ENCODE measurements around the gene TMEM175.
A peak's percentile ranks its signal among the peaks of the same experiment; 100 is the strongest.
"Not testable (repeated sequence)": the region's sequence is repeated elsewhere in the genome, so short reads cannot be mapped to it uniquely, and the experiment has no call there.

The TMEM175 gene

DNA sequence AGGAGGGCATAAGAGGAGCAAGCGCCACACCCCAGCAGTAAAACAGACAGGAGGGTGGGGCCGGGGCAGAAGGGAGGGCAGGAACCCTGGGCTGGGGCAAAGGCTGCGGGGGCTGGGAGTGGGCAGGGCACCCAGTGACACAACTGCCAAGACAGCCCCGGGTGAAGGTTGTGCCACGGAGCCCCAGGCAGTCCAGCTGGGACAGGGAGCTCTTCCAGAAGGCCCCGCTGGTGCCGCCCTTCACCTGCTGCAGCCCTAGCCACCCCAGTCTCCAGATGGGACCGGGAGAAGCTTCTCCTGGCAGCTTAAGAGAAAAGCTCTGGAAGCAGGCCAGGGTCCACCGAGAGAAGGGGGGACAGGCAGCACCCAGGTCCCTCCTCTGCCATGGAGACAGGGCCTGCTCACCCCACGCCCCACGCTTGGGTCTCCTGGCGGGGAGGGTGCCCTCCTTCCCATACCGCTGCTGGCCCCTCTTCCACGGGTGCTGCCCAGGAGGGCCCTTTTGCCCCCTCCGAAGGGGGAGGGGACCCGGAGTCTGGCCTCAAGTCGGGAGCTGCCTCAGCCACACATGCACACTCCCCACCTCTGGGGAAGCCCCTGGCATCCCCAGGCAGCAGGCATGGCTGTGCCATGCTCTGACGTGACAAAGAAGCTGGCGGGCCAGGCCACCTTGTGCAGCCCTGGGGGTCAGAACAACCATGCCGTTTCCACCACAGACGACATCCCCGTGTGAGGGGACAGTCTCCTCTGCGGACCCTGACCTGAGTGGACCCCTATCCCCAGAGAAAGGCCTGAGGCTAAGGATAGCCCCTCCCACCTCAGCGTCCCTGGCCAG lies 39.6 kb downstream of the TMEM175 start:
- ChIA-PET POLR2A (no interaction called here), CTCF (interaction anchor here (0.9 to 1.2 kb wide), 2 partner anchors 27 to 106 kb away, joined by 3 read pairs; no protein-coding TSS in a partner anchor)
- TF ChIP-seq, protein P1, sequence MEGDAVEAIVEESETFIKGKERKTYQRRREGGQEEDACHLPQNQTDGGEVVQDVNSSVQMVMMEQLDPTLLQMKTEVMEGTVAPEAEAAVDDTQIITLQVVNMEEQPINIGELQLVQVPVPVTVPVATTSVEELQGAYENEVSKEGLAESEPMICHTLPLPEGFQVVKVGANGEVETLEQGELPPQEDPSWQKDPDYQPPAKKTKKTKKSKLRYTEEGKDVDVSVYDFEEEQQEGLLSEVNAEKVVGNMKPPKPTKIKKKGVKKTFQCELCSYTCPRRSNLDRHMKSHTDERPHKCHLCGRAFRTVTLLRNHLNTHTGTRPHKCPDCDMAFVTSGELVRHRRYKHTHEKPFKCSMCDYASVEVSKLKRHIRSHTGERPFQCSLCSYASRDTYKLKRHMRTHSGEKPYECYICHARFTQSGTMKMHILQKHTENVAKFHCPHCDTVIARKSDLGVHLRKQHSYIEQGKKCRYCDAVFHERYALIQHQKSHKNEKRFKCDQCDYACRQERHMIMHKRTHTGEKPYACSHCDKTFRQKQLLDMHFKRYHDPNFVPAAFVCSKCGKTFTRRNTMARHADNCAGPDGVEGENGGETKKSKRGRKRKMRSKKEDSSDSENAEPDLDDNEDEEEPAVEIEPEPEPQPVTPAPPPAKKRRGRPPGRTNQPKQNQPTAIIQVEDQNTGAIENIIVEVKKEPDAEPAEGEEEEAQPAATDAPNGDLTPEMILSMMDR (IDR thresholded peaks at IDR 0.05; ENCODE audit: insufficient read depth, low read length, missing control alignments), result no peak
- DNase-seq (ENCODE audit: low read depth, low spot score), result no peak
- peak overlapping the region; percentile 75 for H3K4me3 ChIP-seq (ENCODE audit: low read depth, low read length)

DNA sequence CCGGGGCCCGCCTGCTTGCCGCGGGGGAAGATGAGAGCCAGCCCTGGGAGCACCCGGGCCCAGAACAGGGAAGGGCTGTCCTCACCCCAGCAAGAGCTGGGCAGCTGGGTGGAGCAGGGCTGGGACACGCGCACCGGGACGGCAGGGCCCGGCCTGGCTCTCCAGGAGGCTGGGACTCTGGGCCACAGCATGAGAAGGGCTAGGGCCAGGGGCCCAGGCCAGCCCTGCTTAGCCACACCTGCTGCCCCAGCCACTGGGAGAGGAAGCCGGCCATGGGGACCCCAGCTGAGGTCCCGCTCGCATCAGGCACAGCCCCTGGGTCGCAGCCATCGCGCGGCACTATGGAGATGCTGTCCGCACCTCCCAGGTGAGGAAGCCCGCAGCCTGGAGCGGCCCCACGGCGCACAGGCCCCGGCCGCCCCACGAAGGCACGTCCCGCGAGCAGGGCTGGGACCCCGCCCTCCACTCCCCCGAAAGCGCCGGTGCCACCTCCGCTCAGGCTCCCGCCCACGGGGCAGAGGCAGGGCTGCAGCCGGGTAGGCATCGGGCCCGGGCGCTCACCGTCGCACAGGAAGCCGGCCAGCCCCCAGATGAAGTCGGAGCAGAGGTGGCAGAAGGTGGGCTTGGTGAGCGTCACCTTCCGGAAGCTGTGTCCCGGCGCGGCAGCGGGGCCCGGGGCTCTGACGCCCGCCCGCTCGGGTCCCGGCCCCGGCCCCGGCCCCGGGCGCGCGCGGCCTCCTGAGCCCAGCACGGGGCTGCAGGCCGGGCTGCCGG lies 40.6 kb downstream of the TMEM175 start:
- TF ChIP-seq, protein P1 (IDR thresholded peaks at IDR 0.05; ENCODE audit: insufficient read depth, low read length, missing control alignments), result no peak
- POLR2A ChIA-PET, result no interaction called here
- H3K4me3 ChIP-seq (ENCODE audit: low read depth, low read length), result peak overlapping the region; percentile 75
- CTCF ChIA-PET, result interaction anchor here (0.9 to 1.3 kb wide), 3 partner anchors 15 to 105 kb away, joined by 3 read pairs; no protein-coding TSS in a partner anchor
- DNase-seq (ENCODE audit: low read depth, low spot score), result no peak

DNA sequence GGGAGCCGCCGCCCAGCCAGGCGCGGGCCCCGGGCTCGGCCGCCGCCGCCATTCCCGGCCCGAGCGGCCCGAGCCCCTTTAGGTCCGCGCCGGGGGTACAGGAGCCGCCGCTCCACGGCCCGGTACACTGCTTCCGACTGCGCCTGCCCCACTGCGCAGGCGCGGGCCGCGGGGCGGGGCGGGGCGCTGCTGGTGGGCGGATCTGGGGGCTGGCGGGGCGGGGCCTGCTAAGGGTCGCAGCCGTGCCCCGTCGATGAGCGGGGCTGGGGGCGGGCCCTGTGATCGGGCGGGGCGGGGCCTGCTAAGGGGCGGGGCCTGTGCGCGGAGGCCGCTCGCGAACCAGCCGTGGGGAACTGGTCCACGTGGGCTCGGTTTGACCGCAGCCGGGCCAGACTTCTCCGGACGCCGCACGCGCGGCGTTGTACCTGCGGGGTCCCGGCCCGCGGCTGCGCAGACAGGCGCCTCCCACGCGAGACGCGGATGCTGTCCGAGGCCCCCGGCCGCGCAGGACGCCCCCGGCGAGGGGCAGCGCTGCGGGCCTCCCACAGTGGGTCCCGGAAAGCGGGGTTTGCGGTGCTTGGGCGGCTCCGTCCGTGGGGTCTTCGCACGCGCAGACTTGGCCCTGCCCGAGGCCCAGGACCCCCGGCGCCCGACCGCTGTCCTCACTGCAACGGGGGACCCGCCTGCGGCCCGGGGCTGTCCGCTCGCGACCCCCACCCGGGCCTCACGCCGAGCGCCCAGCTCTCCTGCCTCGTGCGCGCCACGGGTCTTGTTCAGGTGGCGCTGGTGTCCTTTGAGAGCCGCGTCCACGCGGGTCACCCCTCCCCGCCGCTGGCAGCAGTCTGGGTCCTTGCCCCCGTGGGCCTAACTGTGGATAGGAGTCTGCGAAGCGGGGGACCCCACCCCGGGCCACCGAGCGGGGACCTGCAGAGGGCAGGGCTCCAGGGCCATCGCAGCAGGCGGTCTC lies 41.5 kb downstream of the TMEM175 start, which contains the start of gene DGKQ:
TSS of gene DGKQ (minus strand) at position 139 of the 967 bp plus-strand sequence. CDS start at position 52, 87 bp downstream.
- DNase-seq (ENCODE audit: low read depth, low spot score), result no peak

DNA sequence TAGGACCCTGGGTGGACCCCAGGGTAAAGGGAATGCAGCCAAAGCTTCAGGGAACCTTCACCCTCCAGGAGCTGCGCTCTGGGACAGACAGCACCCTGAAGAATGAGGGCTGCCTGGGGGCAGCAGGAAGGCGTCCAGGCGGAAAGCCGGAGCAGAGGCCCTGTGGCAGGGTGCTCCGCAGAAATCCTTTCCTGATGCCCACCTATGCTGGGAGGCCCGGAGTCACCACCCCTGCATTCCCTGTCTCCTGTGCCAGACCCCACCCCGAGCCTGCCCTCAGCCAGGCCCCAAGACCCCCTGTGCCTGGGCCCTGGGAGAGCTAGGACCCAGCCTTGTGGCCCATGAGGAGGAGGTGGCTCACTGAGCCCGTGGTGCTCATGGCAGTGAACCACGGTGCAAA lies 42.4 kb downstream of the TMEM175 start:
- no peak for DNase-seq (ENCODE audit: low read depth, low spot score)
- ChIA-PET POLR2A (interaction anchor here (0.7 kb wide), 1 partner anchor 17 kb away, joined by 3 read pairs; no protein-coding TSS in a partner anchor), CTCF (no interaction called here)
- H3K4me3 ChIP-seq (ENCODE audit: low read depth, low read length), result no peak overlapping the region
- TF ChIP-seq, protein P1 (IDR thresholded peaks at IDR 0.05; ENCODE audit: insufficient read depth, low read length, missing control alignments), result no peak

More for the DNA sequence above, 41.5 kb downstream of the TMEM175 start, which contains the start of gene DGKQ:
- CTCF ChIA-PET, result interaction anchor here (0.9 to 1.3 kb wide), 2 partner anchors 14 to 104 kb away, joined by 3 read pairs; no protein-coding TSS in a partner anchor
- POLR2A ChIA-PET, result no interaction called here
- TF ChIP-seq, protein P1 (IDR thresholded peaks at IDR 0.05; ENCODE audit: insufficient read depth, low read length, missing control alignments), result no peak
- peak within 1 kb of the TSS; percentile 75 for H3K4me3 ChIP-seq (ENCODE audit: low read depth, low read length)

DNA sequence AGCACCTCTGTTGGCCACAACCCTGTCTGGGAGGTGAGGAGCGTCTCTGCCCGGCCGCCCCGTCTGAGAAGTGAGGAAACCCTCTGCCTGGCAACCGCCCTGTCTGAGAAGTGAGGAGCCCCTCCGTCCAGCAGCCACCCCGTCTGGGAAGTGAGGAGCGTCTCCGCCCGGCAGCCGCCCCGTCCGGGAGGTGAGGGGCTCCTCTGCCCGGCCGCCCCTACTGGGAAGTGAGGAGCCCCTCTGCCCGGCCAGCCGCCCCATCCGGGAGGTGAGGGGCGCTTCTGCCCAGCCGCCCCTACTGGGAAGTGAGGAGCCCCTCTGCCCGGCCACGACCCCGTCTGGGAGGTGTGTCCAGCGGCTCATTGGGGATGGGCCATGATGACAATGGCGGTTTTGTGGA lies 43.8 kb downstream of the TMEM175 start:
- H3K4me3 ChIP-seq (ENCODE audit: low read depth, low read length); CTCF ChIA-PET; DNase-seq (ENCODE audit: low read depth, low spot score); POLR2A ChIA-PET: not testable (repeated sequence)
